H1 (cell line): Measurements from ENCODE around the gene TEX2.
"Not testable (repeated sequence)": the region's sequence is repeated elsewhere in the genome, so short reads cannot be mapped to it uniquely, and the experiment has no call there.

ENCODE experiments used
- CHD7 ChIP-seq: fragments of 300-600 bp; sonication (generic); IDR thresholded peaks from 2 replicates; pipeline ENCODE4 v1.7.1; 2012; ENCODE audit warnings: low read length, moderate library complexity, mild to moderate bottlenecking, inconsistent platforms; ENCODE audit not compliant: insufficient replicate concordance
- CTBP2 ChIP-seq: IDR thresholded peaks from 2 replicates; pipeline ENCODE4 v1.7.0; 2011; ENCODE audit warnings: borderline replicate concordance, mild to moderate bottlenecking, moderate library complexity, mixed read lengths, low read length; ENCODE audit not compliant: insufficient read depth, insufficient read length
- CTCF ChIP-seq, 3 experiments: IDR thresholded peaks; 1 replicate in 2 of 3; 2 replicates in 1 of 3; pipeline versions ENCODE4 v1.5.1 to v1.6.1; 2011; ENCODE audit warnings: low read length in 3 of 3, mild to moderate bottlenecking in 3 of 3, inconsistent platforms in 2 of 3, low read depth in 1 of 3, moderate library complexity in 1 of 3; ENCODE audit not compliant: insufficient read depth in 1 of 3; ENCODE audit errors: control extremely low read depth in 1 of 3
- EZH2 ChIP-seq: fragments of 200-600 bp; sonication (generic); IDR thresholded peaks from 2 replicates; pipeline ENCODE4 v1.7.1; 2012; ENCODE audit warnings: low read depth, mild to moderate bottlenecking, moderate library complexity, low read length, inconsistent platforms; ENCODE audit not compliant: severe bottlenecking
- GABPA ChIP-seq: IDR thresholded peaks from 2 replicates; pipeline ENCODE4 v1.6.1; 2011; ENCODE audit warnings: mild to moderate bottlenecking, low read length, moderate library complexity, borderline replicate concordance; ENCODE audit not compliant: insufficient read depth
- HDAC6 ChIP-seq: IDR thresholded peaks from one replicate; pipeline ENCODE4 v1.7.1; 2012; ENCODE audit warnings: low read depth, mild to moderate bottlenecking, inconsistent platforms, low read length, moderate library complexity
- PHF8 ChIP-seq: fragments of 200-600 bp; sonication (generic); conservative IDR thresholded peaks from 2 replicates; pipeline ENCODE4 v1.7.1; 2012; ENCODE audit warnings: low read depth, mild to moderate bottlenecking, inconsistent platforms, low read length, moderate library complexity
- POLR2A ChIP-seq, 2 experiments: IDR thresholded peaks; 1 replicate in 1 of 2; 2 replicates in 1 of 2; pipeline ENCODE4 v1.6.1; 2011; ENCODE audit warnings: low read depth in 2 of 2, low read length in 2 of 2, mild to moderate bottlenecking in 2 of 2; ENCODE audit errors: control extremely low read depth in 1 of 2
- POLR2AphosphoS5 ChIP-seq: IDR thresholded peaks from 2 replicates; pipeline ENCODE4 v1.6.1; 2011; ENCODE audit warnings: low read depth, low read length
- SP2 ChIP-seq: IDR thresholded peaks from 2 replicates; pipeline ENCODE4 v1.6.1; 2012; ENCODE audit warnings: mild to moderate bottlenecking, low read length, inconsistent platforms
- SRF ChIP-seq: IDR thresholded peaks from 2 replicates; pipeline ENCODE4 v1.6.1; 2011; ENCODE audit warnings: mild to moderate bottlenecking, low read depth, low read length, moderate library complexity
- TAF1 ChIP-seq: IDR thresholded peaks from 2 replicates; pipeline ENCODE4 v1.6.1; 2011; ENCODE audit warnings: mild to moderate bottlenecking, low read depth, low read length
- TEAD4 ChIP-seq: IDR thresholded peaks from 2 replicates; pipeline ENCODE4 v1.6.1; 2012; ENCODE audit warnings: low read depth, low read length, inconsistent platforms, mixed read lengths

GRCh38 chr17:64179024-64179423 lies 84.0 kb downstream of the TEX2 start:
- TF ChIP-seq TAF1; CTCF (IDR thresholded peaks at IDR 0.05; ENCODE audit: control extremely low read depth in 1 of 3, insufficient read depth in 1 of 3, low read depth in 1 of 3, low read length in 3 of 3); HDAC6; PHF8; SP2; CTBP2; SRF; POLR2A (IDR thresholded peaks at IDR 0.05; ENCODE audit: control extremely low read depth in 1 of 2, low read depth in 2 of 2, low read length in 2 of 2); EZH2; POLR2AphosphoS5; CHD7; TEAD4; GABPA: not testable (repeated sequence)
